Ectodermal cell (in vitro differentiated cells): ENCODE results near the gene TBL1XR1.

Experiments
- H3K27ac ChIP-seq: 2 replicates; pipeline ENCODE4 v1.7.0; 2013; ENCODE audit warnings: mild to moderate bottlenecking, low read depth, low read length; ENCODE audit not compliant: insufficient read depth, poor library complexity, severe bottlenecking
- H3K27me3 ChIP-seq: 2 replicates; pipeline ENCODE4 v1.7.0; 2013; ENCODE audit warnings: mild to moderate bottlenecking, low read length; ENCODE audit not compliant: insufficient read depth, control insufficient read depth, poor library complexity, severe bottlenecking
- H3K36me3 ChIP-seq: one replicate; pipeline ENCODE4 v1.7.0; 2013; ENCODE audit warnings: low read length; ENCODE audit not compliant: control insufficient read depth, insufficient read depth
- H3K4me1 ChIP-seq: one replicate; pipeline ENCODE4 v1.7.0; 2013; ENCODE audit warnings: low read length; ENCODE audit not compliant: control insufficient read depth, insufficient read depth
- H3K4me3 ChIP-seq: 2 replicates; pipeline ENCODE4 v1.7.0; 2013; ENCODE audit warnings: low read depth, low read length, control low read depth; ENCODE audit not compliant: insufficient read depth
- H3K9me3 ChIP-seq: 2 replicates; pipeline ENCODE4 v1.7.0; 2013; ENCODE audit warnings: mild to moderate bottlenecking, low read length, moderate library complexity; ENCODE audit not compliant: control insufficient read depth
- WGBS, 2 experiments: methylation state at CpG; one replicate each; pipeline ENCODE4 v1.1.7; 2013; ENCODE audit warnings: missing lambda C conversion rate in 2 of 2; 5-methylcytosine and 5-hydroxymethylcytosine counted together

TBL1XR1 gene

DNA sequence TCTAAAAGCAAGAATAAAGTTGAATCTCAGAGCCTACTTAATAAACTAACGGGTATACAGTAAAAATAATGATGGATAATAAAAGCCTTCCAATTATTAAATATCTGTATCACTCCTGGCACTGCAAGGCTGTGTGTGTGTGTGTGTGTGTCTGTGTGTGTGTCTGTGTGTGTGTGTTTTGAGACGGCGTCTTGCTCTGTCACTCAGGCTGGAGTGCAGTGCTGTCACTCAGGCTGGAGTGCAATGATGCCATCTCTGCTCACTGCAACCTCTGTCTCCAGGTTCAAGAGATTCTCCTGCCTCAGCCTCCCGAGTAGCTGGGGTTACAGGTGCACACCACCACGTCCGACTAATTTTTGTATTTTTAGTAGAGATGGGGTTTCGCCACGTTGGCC lies 62.5 kb downstream of the TBL1XR1 start:
- Histone ChIP-seq H3K4me1 (no peaks in the 10 kb centered on the region), H3K27ac (no peak overlapping the region), H3K9me3 (no peaks in the 10 kb centered on the region), H3K4me3 (no peak overlapping the region), H3K36me3 (no peaks in the 10 kb centered on the region), H3K27me3 (no peaks in the 10 kb centered on the region)
- WGBS, 2 experiments: 92 to 93% methylated on average over 7 of the region's 8 CpGs

DNA sequence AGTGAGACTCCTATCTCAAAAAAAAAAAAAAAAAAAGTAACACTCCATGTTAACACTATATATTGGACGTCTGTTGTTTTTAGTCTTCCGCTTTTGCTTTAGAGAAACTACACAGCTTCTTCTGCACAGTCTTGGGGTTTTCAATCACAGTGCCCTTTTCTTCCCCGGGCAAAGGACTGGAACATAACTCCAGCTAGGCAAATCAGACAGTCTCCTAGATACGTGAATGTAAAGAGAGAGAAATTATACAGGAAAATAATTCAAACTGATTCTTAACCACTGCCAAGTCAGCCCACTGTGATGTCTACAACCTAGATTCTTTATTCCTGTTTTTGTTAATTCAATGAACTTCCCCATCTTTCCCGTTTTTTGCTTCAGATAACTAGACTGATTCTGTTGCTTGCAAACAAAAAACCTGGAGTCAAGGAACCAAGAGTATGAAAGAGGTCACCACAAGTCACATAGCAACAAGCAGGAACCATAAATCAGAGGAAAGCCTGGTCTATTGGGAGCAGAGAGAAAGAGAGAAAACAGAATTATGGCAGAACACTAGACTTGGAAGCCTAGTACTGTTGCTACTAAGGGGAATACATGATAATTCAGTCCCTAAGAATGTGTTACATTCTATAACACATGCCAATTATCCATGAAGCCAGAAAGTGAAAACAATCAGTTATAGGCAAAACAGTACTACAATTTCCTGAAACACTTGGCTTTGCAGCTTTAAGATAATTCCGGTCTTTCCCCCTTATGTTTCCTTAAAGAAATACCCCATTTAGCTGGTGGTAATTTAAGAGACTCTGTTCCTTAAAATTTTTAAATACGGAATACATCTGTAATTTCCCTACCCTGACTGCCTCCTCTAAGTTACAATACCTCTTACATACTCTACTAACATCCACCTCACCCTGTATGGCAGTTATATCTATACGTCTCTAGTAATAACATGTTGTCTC lies 63.1 kb downstream of the TBL1XR1 start:
- no peaks in the 10 kb centered on the region for H3K4me1 ChIP-seq
- WGBS, 2 experiments: 92 to 98% methylated on average over 7 to 8 of the region's 8 CpGs
- no peaks in the 10 kb centered on the region for H3K27me3 ChIP-seq
- no peak overlapping the region for H3K4me3 ChIP-seq
- H3K9me3 ChIP-seq: no peaks in the 10 kb centered on the region
- no peak overlapping the region for H3K27ac ChIP-seq
- H3K36me3 ChIP-seq: no peaks in the 10 kb centered on the region

DNA sequence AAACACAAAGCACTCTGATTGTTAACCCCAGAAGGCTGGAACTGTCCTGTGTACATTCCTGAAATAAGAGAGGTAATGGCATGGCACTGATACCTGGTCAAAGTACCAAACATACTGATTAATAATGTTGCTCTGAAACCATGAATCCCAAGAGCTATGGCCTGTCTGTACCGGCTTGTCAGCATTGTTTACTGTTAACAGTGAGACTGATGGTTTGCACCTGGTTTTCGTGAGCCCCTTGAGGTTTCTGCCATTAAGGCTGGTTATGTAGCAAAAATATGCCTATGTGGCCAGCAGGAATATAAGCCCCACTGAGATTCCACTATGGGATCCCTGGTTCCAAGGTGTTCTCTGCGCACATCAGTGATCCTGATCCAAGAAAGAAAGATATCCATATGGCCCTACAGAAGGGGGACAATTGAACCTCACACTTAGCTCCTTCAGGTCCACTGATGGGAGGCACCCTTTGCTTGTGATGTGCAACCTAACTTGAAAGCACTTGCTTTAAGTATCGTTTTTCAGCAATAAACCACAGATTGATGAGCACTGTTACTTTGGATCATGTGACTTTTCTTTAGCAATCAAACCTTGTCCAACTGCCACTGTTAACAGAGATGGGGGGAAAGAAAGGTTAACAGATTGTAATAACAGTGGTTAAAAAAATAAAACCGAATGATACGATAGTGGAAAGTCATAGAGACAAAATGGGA lies 65.2 kb downstream of the TBL1XR1 start:
- 90 to 95% methylated on average over 6 of the region's 6 CpGs for WGBS, 2 experiments
- no peaks in the 10 kb centered on the region for H3K36me3 ChIP-seq
- no peaks in the 10 kb centered on the region for H3K4me1 ChIP-seq
- no peaks in the 10 kb centered on the region for H3K9me3 ChIP-seq
- no peak overlapping the region for H3K27ac ChIP-seq
- no peak overlapping the region for H3K4me3 ChIP-seq
- no peaks in the 10 kb centered on the region for H3K27me3 ChIP-seq

DNA sequence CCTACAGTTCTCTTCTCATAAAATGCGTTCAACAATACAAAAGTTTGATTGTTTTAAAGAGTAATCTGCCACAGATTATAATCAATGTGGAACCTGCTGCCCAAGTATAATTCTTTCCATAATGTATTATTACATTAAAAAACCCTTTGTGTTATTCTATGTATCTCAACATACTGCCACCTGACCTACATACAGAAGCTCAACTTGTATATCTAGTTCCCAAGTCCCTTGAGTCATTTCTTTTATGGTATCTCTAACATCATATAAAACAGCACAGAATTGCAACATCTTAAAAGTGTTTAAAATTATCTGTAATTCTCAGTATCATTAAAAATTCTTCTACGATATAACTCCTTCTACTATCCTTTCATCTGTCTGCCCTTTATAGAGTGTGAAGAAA lies 70.3 kb downstream of the TBL1XR1 start:
- H3K27me3 ChIP-seq: no peaks in the 10 kb centered on the region
- H3K4me1 ChIP-seq: peaks cover 7% of the 10 kb centered on the region
- no peak overlapping the region for H3K27ac ChIP-seq
- H3K4me3 ChIP-seq: no peak overlapping the region
- H3K9me3 ChIP-seq: no peaks in the 10 kb centered on the region
- H3K36me3 ChIP-seq: no peaks in the 10 kb centered on the region
- WGBS, 2 experiments: 90% methylated on average over 2 of the region's 2 CpGs; no CpG with 5 or more reads in 1 of the 2 experiments

DNA sequence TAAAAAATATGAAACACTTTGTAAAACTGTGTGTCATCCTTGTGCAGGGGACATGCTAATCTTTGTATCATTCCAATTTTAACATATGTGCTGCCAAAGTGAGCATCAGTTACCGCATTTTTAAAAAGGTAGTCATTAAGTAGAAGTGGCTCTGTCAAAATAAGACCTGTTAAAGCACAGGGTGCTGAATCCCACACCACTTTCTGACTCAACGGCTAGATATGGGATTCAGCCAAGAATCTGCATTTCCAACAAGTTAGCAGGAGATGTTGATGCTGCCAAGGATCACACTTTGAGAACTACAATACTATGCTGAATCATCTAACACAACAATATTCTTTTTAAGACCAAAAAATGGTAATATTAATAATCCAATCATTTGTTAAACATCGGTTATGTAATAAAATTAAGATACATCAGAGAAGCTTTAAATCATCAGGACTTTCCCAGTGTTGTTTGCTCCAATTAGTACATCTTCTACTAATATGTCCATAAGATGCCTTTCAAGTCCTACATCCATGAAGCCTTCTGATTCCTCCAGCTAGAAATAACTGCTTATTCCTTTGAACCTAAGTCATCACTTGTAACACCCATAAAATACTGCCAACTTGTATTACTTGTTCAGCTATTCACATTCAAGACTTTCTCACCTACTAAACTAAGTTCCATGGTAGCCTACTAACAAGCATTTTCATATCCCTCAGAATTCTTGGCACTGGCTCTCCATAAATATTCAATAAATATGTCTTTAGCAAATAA lies 71.1 kb downstream of the TBL1XR1 start:
- WGBS, 2 experiments: 90 to 93% methylated on average over 3 of the region's 3 CpGs
- Histone ChIP-seq H3K27ac (no peak overlapping the region), H3K36me3 (no peaks in the 10 kb centered on the region), H3K4me3 (no peak overlapping the region), H3K9me3 (no peaks in the 10 kb centered on the region), H3K27me3 (no peaks in the 10 kb centered on the region), H3K4me1 (peaks cover 7% of the 10 kb centered on the region)

DNA sequence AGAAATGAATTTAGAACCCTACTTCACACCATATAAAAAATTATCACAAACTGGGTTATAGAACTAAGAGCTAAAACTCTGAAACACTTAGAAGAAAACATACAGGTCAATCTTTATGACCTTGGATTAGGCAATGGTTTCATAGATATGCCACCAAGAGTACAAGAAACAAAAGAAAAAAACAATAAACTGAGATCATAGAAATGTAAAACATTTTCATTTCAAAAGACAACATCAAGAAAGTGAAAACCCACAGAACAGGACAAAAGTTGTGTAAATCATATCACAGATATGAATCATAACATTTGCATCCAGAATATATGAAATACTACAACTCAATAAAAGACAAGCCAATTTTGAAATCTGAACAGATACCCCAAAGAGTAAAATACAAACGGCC lies 72.4 kb downstream of the TBL1XR1 start:
- no peaks in the 10 kb centered on the region for H3K36me3 ChIP-seq
- H3K4me1 ChIP-seq: peaks cover 7% of the 10 kb centered on the region
- no peak overlapping the region for H3K4me3 ChIP-seq
- no peak overlapping the region for H3K27ac ChIP-seq
- WGBS, 2 experiments: 81 to 90% methylated on average over 1 of the region's 1 CpG
- no peaks in the 10 kb centered on the region for H3K27me3 ChIP-seq
- H3K9me3 ChIP-seq: no peaks in the 10 kb centered on the region

DNA sequence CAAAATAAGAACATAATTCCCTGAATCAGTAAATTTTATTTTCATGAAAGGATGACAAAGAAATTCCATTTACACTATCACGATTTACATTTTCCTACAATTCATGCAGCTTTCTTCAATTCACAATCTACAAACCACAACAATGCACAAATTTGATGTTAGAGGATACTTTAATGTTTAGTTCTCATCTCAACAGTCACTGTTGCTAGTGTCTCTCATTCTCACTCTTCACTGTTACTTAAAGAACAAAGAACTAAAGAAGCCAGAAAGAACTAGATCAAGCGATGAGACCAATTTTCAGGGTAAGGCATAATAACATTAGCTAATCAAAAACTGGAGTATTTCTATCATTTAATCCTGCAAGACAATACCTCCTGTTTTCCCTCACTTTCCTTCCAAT lies 73.5 kb downstream of the TBL1XR1 start:
- 76 to 88% methylated on average over 2 of the region's 2 CpGs for WGBS, 2 experiments

DNA sequence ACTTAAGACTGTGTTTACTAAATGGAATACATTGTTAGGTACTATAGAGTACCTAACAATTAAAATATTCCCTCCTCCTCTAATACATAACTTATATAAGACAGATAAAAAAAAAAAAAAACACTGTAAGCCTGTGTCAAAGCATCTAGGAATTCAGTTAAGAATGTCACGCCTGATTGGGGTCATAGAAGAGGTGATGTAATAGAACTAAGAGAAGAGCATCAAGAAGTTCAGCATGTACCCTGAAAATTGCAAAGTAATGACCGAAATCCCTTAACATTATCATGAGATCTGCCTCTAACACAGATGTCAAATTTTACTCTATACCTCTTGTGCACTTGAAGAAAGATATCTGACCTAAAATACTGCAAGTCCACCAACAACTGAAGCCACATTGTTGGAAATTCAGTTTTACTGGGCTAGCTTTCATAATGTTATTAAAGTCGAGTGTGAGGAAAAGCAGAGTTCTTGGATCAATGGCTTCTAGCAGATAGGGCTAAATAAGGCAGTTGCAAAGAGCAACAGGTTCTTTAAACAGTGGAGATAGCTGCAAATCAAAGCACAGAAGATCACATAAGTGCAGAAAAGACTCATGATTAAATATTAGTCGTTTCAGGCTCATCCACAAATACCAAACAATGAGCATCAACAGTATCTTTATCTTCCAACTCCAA lies 75.0 kb downstream of the TBL1XR1 start:
- Histone ChIP-seq H3K36me3 (no peaks in the 10 kb centered on the region), H3K4me3 (no peak overlapping the region), H3K4me1 (peaks cover 13% of the 10 kb centered on the region), H3K27ac (no peak overlapping the region), H3K9me3 (no peaks in the 10 kb centered on the region), H3K27me3 (no peaks in the 10 kb centered on the region)
- 91 to 97% methylated on average over 4 of the region's 4 CpGs for WGBS, 2 experiments

More for the DNA sequence above, 73.5 kb downstream of the TBL1XR1 start:
- Histone ChIP-seq H3K4me1 (peaks cover 12% of the 10 kb centered on the region), H3K9me3 (no peaks in the 10 kb centered on the region), H3K27me3 (no peaks in the 10 kb centered on the region), H3K4me3 (no peak overlapping the region), H3K27ac (no peak overlapping the region), H3K36me3 (no peaks in the 10 kb centered on the region)

DNA sequence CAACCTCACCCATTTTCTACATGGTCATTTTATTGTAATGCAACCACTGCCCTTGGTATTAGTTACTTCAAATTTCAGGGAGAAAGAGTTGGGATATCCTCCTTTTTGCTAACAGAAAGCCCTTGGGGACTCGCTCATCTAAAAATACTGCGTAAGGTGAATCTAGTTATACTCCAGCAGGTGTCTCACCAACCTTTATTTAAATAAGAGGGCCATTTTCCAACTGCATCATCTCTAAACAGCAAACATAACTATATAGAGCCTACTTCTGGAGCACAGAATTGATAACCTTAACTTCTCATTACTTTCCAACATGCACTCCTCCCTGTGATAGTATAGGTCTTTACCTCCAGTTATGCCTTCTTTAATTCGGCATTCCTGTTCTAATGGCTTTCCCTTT lies 77.5 kb downstream of the TBL1XR1 start:
- no peaks in the 10 kb centered on the region for H3K27me3 ChIP-seq
- peaks cover 13% of the 10 kb centered on the region for H3K4me1 ChIP-seq
- no peaks in the 10 kb centered on the region for H3K9me3 ChIP-seq
- WGBS, 2 experiments: 89 to 99% methylated on average over 3 of the region's 3 CpGs
- no peak overlapping the region for H3K4me3 ChIP-seq
- H3K36me3 ChIP-seq: no peaks in the 10 kb centered on the region
- H3K27ac ChIP-seq: no peak overlapping the region
